ENCODE results near the gene FNIP1. TPM values are rescaled to one million over a fixed set of nuclear protein-coding genes. Genes with fewer than 3 reads are reported as not detected.
"Not testable (repeated sequence)": the region's sequence is repeated elsewhere in the genome, so short reads cannot be mapped to it uniquely, and the experiment has no call there.

FNIP1 gene
- total RNA-seq, 3 donors from 2014 or later, result 28.3 to 40.3 (median 33.2) TPM

GRCh38 chr5:131718487-131719014 is 78.3 kb downstream of the FNIP1 start:
- no peaks in the 10 kb centered on the region for H3K36me3 ChIP-seq (ENCODE audit: low read depth)

GRCh38 chr5:131717164-131717563 is 79.7 kb downstream of the FNIP1 start:
- H3K4me3 ChIP-seq; ATAC-seq; H3K9me3 ChIP-seq; DNase-seq; H3K4me1 ChIP-seq (ENCODE audit: low read depth); intact Hi-C loops (cut with DNase I, micrococcal nuclease); H3K36me3 ChIP-seq (ENCODE audit: low read depth): not testable (repeated sequence)

More at GRCh38 chr5:131718487-131719014, 78.3 kb downstream of the FNIP1 start:
- ATAC-seq (no peak), DNase-seq (no peak)
- Histone ChIP-seq H3K4me3 (no peak overlapping the region), H3K4me1 (ENCODE audit: low read depth) (no peaks in the 10 kb centered on the region), H3K9me3 (no peaks in the 10 kb centered on the region)
- intact Hi-C loops (cut with DNase I, micrococcal nuclease), result no loop called here
- no peak for TF ChIP-seq CTCF (IDR thresholded peaks at IDR 0.05)

GRCh38 chr5:131716650-131717049 is 80.2 kb downstream of the FNIP1 start:
- H3K36me3 ChIP-seq (ENCODE audit: low read depth), result no peaks in the 10 kb centered on the region
- intact Hi-C loops (cut with DNase I, micrococcal nuclease), result no loop called here
- no peaks in the 10 kb centered on the region for H3K9me3 ChIP-seq
- no peaks in the 10 kb centered on the region for H3K4me1 ChIP-seq (ENCODE audit: low read depth)
- DNase-seq (no peak), ATAC-seq (no peak)
- H3K4me3 ChIP-seq, result no peak overlapping the region
- TF ChIP-seq CTCF (IDR thresholded peaks at IDR 0.05), result no peak

GRCh38 chr5:131710391-131710790 is 86.4 kb downstream of the FNIP1 start:
- no peak for TF ChIP-seq CTCF (IDR thresholded peaks at IDR 0.05)
- ATAC-seq, result no peak
- H3K9me3 ChIP-seq, result no peaks in the 10 kb centered on the region
- H3K36me3 ChIP-seq (ENCODE audit: low read depth), result no peaks in the 10 kb centered on the region
- intact Hi-C loops (cut with DNase I, micrococcal nuclease), result no loop called here
- DNase-seq, result no peak
- H3K4me1 ChIP-seq (ENCODE audit: low read depth), result no peaks in the 10 kb centered on the region
- H3K4me3 ChIP-seq, result no peak overlapping the region

- no peak for ATAC-seq
- TF ChIP-seq CTCF (IDR thresholded peaks at IDR 0.05), result no peak
- H3K4me1 ChIP-seq (ENCODE audit: low read depth), result no peaks in the 10 kb centered on the region
- no peaks in the 10 kb centered on the region for H3K9me3 ChIP-seq
- no peaks in the 10 kb centered on the region for H3K36me3 ChIP-seq (ENCODE audit: low read depth)
- H3K4me3 ChIP-seq, result no peak overlapping the region
- intact Hi-C loops (cut with DNase I, micrococcal nuclease), result no loop called here
- no peak for DNase-seq
These were observed 87.8 kb downstream of the FNIP1 start for GRCh38 chr5:131709043-131709442.

- Histone ChIP-seq H3K36me3 (ENCODE audit: low read depth) (peaks cover 5% of the 10 kb centered on the region), H3K9me3 (no peaks in the 10 kb centered on the region), H3K4me3 (no peak overlapping the region), H3K4me1 (ENCODE audit: low read depth) (no peaks in the 10 kb centered on the region)
- intact Hi-C loops (cut with DNase I, micrococcal nuclease), result no loop called here
- TF ChIP-seq CTCF (IDR thresholded peaks at IDR 0.05), result no peak
- DNase-seq (no peak), ATAC-seq (no peak)
These were observed 90.5 kb downstream of the FNIP1 start for GRCh38 chr5:131706281-131706680.

Measured in mucosa of descending colon (tissue), 3 donors.